IPS-NIHi7 (cell line): Measurements from ENCODE around the gene PROM2.
"Not testable (repeated sequence)": the region's sequence is repeated elsewhere in the genome, so short reads cannot be mapped to it uniquely, and the experiment has no call there.

Experiments
- DNase-seq: peaks from one replicate; pipeline ENCODE4 v3.0.0; 2012; ENCODE audit warnings: mixed read lengths; ENCODE audit errors: extremely low spot score

Gene PROM2, protein sequence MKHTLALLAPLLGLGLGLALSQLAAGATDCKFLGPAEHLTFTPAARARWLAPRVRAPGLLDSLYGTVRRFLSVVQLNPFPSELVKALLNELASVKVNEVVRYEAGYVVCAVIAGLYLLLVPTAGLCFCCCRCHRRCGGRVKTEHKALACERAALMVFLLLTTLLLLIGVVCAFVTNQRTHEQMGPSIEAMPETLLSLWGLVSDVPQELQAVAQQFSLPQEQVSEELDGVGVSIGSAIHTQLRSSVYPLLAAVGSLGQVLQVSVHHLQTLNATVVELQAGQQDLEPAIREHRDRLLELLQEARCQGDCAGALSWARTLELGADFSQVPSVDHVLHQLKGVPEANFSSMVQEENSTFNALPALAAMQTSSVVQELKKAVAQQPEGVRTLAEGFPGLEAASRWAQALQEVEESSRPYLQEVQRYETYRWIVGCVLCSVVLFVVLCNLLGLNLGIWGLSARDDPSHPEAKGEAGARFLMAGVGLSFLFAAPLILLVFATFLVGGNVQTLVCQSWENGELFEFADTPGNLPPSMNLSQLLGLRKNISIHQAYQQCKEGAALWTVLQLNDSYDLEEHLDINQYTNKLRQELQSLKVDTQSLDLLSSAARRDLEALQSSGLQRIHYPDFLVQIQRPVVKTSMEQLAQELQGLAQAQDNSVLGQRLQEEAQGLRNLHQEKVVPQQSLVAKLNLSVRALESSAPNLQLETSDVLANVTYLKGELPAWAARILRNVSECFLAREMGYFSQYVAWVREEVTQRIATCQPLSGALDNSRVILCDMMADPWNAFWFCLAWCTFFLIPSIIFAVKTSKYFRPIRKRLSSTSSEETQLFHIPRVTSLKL

DNA sequence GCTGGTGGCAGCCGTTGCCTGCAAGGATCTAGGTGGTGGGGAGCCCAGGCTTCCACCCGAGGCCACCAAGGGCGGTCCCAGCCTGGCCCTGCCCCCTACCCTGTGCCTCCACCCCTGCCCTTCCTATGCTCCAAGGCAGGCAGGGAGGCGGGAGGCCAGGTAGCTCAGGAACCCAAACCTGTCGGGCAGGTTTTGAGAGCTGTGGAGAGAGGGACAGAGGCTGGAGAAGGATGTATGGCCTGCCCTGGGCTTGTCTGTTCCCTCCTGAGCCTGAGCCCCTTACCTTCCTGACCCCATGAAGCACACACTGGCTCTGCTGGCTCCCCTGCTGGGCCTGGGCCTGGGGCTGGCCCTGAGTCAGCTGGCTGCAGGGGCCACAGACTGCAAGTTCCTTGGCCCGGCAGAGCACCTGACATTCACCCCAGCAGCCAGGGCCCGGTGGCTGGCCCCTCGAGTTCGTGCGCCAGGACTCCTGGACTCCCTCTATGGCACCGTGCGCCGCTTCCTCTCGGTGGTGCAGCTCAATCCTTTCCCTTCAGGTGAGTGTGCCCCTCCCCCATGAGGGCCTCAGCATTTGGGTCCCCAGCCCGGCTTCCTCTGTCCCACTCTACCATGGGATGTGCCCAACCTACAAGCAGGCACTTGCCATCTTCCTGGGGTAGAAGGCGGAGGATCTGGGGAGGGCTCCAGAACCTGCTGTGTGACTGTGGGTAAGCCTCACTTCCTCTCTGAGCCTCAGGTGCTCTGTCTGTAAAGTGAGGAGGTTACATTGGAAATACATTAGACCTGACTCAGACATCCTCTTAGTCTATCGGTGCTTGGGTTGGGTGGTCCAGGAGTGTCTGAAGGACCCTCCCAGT lies at the start of gene PROM2:
Gene PROM2 (plus strand): TSS at position 159 of the 860 bp plus-strand sequence. CDS start 137 bp downstream, at position 296.
- peak; percentile 85 for DNase-seq

DNA sequence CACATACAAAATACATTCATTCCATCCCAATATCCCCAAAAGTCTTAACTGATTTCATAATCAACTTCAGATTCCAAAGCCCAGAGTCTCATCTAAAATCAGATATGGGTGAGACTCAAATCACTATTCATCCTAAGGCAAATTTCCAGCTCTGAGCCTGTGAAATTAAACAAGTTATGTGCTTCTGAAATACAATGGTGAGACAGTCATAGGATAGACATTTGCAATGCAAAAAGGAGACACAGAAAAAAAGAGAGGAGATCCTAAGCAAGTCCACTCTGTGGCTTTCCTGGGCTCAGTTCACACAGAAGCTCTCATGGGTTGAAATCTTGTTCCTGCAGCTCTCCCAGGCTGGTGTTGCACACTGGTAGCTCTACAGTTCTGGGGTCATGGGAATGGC lies 48.6 kb upstream of the PROM2 start:
- DNase-seq = no peak

DNA sequence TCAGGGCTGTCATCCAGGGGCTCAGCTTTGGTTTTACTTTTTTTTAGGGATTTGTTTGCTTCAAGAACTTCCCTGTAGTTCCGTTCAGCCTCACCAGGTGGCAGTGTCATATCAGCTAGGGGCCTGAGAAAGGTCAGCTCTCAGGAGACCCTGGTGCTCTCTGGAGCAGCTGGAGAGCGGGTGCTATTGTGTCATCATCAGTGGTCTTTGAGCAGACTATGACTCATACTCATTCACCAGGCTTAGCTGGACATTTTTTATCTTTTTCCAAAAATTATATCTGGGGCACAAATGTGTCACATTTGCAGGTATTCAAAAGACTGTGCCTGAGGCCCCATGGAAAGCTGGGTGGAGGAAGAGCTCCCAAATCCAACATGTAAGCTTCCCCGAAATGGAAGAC lies 42.5 kb upstream of the PROM2 start:
- peak; percentile 88 for DNase-seq

DNA sequence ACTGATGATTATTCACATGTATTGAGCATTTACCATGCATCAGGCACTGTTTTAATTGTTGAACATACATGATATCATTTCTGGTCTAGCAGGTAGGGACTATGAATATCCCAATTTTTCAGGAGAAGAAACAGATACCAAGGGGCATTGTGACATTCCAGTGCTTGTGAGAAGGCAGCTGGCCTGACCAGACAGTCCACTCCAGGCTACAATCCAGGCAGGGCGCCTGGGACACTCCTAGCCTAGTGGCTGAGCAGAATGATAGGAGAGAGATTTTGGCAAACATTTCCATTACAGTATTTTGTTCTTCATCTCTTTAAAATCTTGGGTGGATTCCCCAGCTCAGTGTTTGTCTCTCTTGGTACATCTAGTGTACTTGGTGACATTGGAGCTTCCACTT lies 42.0 kb upstream of the PROM2 start:
- no peak for DNase-seq

DNA sequence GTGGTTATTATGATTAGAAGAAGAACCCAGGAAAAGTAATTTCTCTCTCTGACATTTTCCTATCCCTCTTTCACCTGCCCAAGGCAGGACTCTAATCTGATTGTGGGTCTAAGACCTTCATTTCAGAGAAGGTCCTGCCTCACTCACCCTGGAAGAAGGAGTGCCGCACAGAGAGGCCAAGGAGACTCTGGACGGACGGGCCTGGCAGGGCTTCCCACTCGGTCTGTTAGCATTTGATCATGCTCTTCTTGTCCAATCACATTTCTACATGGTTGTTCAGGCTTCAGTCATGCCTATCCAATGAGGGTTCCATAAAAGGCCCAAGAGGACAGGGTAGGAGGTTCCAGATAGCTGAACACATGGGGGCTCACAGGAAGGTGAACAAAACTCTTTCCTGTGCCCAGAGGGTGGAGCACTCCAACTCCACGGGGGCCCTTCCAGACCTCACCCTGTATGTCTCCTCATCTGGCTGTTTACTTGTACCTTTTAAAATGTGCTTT lies 39.9 kb upstream of the PROM2 start:
- no peak for DNase-seq

DNA sequence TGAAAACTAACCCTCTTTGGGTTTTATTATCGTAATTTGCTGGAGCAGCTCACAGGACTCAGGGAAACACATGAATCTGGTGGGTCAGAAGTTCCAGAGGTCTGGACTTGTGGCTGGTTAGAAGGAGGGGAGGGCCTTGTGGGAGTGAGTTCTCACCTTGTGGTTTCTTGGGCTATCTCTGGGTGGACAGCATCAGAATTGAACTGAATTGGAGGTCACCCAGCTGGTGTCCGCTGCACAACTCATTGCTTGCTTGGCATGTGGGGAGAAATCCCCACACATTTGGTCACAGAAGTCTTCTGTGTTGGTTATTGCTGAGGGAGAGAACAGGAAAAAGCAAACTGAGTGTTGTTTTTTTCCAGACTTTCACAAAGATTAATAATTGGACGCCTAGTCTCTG lies 39.4 kb upstream of the PROM2 start:
- DNase-seq = no peak

DNA sequence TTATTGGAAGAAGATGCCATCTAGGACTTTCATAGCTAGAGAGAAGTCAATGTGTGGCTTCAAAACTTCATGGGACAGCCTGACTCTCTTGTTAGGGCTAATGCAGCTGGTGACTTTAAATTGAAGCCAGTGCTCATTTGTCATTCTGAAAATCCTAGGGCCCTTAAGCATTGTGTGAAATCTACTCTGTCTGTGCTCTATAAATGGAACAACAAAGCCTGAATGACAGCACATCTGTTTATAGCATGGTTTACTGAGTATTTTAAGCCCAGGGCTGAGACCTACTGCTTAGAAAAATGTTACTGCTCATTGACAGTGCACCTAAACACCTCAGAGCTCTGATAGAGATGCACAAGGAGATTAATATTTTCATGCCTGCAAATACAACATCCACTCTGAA lies 36.1 kb upstream of the PROM2 start:
- DNase-seq = no peak

DNA sequence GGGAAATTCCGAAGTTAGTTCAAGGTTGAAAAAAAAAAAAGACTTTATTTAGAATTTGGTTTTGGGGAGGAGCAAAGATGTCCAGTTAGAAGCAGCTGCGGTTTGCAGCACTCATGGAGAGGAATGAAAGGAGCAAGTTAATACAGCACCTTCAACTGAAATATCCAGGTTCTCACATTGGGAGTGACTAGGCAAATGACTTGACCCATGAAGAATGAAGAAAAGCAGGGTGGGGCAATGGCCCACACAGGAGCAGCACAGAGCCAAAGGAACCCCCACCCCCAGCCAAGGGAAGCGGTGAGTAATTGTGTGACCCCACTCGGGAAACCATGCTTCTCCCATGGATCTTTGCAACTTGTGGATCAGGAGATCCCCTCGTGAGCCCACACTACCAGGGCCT lies 34.2 kb upstream of the PROM2 start:
- DNase-seq = no peak

DNA sequence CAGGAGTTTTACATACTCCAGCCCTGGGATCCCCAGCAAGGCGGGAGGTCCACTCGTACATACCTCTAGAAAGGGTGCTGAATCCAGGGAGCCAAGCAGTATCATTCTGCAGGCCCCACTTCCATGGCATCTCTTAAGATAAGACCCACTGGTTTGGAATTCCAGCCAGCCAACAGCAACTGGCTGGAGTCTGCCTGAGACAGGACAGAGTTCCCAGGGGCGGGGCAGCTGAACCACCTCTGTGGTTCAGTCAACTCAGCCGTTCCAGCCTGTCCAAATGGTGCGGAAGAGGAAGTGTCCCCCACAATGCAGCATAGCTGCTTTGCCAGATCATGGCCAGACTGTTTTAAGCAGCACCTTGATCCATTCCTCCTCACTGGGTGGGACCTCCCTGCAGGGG lies 33.7 kb upstream of the PROM2 start:
- no peak for DNase-seq

DNA sequence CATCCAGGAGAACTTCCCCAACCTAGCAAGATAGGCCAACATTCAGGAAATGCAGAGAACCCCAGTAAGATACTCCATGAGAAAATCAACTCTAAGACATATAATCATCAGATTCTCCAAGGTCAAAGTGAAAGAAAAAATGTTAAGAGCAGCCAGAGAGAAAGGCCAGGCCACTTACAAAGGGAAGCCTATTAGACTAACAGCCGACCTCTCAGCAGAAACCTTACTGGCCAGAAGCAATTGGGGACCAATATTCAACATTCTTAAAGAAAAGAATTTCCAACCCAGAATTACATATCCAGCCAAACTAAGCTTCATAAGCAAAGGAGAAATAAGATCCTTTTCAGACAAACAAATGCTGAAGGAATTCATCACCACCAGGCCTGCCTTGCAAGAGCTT lies 32.2 kb upstream of the PROM2 start:
- not testable (repeated sequence) for DNase-seq

DNA sequence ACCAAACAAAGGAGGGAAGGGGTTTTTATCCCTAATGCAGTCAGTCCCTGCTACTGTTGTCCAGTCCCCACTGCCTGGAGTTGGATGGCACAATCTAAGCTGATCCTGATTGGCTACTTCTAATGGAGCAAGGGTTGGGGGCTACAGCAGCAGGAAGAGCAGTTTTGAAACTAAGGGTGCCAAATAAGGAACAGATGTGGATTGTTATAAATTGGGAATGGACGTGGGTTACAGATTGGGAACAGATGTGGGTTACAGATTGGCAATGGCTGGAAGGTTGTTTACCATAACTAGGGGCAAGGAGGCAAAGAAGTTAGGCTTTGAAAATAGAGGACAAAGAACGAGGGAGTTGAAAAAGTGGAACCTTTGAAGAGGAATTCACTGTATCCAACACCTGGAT lies 16.0 kb upstream of the PROM2 start:
- DNase-seq = no peak

DNA sequence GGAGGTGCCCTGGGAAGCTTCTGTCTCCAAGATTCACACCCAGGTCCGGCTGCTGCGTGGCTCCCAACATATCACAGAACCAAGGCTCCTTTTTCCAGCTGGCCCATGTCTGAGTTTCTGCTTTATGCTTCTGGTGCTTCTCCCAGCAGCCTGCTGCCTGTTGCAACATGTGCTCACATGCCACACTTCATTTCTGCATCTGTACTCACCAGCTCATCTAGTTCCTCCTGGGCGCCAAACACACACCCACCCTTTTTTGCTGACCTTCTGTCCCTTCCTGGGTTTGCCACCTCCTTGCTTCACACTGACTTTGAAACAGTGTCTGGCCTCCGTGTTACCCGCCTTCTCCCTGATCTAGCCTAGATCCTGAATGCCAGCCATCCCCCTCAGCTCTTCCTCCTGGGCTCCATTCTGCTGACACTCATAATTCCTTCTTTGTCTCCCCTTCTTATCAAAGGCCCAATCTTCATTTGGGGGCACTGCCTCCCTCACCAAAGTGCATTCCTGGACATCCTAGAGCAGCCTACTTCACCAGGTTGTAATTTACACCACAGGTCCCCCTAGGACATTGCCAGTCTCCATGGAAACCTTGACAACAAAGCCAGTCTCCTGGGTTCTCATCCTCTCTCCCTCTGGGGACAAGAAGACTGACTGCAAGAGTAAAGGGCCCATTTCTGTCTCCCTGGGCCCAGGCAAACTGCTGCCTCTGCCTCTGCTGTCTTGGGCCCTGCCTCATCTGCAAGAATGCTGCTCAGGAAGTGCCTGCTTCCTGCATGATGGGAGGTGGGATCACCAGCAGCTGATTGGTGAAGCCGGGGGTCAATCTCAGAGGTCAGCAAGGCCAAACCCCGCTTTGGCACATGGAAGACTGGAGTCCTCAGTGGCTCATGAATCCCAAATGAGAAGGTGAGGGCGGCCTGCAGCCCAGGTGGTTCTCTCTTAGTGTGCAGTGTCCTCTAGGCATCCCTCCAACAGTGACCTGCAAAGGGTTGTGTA lies 13.9 kb upstream of the PROM2 start:
- no peak for DNase-seq

DNA sequence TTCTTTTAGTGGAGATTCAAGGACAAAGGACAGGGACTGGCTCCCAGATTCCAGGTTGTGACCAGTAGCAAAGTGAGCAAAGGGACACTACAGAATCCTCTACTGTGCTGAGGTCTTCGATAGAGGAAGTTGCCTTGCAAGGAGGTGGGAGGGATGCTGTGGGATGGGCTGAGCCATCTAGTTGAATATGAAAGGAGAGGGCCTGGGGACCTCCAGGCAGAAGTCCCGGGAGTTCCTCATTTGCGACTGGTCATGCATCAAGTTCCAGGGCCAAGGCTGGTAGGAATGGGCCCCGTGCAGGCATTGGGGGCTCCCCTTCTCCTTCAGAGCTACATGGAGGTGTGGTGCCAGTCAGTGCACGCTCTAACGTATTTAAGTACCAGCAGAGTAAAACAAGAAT lies 12.6 kb upstream of the PROM2 start:
- peak; percentile 63 for DNase-seq

DNA sequence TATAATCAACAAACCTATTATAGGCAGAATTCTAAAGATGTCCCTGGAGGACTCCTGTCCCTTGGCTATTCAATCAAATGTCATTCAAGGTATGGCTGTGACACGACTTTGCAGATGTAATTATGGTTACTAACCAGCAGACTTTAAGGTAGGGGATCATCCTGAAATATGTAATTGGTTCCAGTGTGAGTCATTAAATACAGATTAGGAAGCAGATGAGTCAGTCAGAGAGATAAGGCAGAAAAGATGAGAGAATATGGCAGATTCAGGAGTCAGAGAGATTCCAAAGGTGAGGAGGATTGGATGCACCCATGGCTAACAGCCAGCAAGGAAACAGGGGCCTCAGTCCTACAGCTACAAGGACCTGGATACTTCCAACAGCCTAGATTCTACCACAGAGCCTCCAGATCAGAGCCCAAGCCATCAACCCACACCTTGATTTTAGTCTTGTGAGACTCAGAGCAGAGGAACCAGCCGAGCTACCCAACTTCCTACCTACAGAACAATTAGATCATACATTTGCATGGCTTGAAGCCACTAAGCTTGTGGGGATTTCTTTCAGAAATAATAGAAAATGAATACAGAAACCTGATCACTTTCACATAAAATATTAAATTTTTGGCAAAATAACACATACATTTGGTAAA lies 11.2 kb upstream of the PROM2 start:
- DNase-seq = no peak

DNA sequence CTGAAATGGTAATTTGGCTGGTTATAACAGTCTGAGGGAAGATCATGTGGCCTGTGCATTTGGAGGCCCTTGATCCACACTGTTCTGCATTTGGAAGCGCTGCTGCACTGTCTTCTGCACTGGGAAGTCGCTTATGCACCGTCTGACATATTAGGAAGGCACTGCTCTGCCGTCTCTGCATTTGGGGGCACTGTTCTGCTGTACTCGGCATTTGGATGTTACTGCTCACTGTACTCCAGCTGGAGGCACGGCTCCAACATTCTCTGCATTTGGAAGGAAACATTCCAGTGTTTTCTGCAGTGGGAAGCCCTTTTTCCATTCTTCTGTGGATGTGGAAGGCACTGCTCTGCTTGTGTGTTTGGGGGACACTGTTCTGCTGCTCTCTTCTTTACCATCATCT lies 9.6 kb upstream of the PROM2 start:
- DNase-seq = no peak

DNA sequence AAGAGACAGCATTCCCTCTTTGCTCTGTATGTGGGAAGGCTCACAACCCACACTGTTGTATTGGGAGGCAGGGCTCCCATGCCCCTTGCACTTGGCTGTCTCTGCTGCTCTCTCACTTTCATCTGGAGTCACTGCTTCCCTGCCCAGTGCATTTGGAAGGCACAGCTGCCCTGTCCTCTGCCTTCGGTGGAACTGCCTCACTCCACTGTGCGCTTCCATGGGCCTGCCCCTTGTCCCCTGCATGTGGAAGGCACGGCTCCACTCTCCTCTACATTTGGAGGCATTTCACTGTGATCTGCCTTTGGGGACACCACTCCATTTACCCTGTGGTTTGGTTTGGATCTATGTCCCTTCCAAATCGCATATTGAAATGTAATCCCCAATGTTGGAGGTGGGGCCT lies 9.1 kb upstream of the PROM2 start:
- no peak for DNase-seq

DNA sequence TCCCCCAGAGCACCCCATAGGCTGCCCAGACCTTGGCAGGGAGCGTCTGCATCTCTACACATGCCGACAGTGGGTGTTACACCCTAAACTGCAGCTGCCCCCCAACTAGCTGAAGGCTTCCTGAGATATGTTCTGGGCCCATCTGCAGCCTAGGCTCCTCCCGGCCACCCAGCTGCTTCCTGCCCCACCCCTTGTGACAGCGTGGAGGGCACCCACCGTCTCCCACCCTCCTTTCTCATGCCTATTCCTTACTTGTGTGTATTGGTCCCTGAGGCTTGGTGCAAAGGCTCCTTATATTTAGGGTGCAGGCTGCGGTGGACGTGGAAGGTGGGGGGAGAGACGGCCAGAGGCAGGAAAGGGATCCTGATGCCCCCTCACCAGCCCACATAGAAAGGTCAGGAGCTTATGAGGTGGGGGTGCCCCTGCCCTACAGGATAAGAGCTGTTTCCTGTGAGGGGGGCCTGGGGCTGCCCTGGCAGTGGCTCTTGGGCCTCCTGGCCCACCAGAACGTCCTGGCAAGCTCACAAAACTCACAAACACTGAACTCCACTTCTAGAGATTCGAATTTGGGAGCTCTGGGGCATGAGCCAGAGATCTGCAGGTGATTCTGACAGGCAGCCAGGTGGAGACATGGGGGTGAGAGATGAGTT lies 7.3 kb upstream of the PROM2 start:
- no peak for DNase-seq

DNA sequence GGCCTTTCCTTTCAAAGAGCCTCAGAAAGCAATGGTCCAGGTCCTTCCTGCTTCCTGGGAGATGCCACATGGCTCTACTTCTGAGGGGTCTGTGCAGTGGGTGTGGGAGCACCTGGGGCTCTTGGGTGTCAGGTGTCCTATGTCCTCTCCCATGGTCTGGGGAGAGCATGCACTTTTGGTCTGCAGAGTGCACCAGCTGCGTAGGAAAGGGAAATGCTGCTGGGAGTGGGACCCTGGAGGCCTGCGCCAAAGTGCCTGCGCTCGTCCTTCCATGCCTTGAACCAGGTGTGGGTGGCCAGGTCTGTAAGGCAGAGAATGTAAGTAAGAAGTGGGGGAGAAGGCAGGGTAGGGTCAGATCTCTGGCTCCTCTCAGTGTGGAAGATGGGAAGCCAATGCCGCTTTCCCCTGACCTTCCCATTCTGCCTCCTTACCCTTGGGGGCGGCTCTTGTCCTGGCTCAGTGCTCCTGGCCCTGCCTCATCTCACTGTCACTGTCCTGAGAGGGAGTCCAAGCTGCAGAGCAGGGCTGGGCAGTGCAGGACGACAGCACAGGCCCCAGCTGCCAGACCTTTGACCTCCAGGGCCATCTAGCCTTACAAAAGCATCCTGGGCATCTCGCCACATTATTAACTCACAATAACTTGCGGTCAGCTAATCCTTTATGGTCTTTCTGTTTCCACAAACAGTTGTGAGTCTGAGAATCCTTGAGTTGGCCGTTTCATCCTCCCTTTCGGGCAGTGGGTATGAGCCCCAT lies 6.6 kb upstream of the PROM2 start:
- no peak for DNase-seq
